OCI-LY1 (cell line): Measurements from ENCODE around the gene FMN1.

Experiments used
- EZH2 ChIP-seq: fragments of 200-600 bp; sonication (generic), shearing (Covaris generic); IDR thresholded peaks from 2 replicates; pipeline ENCODE4 v1.8.0; 2017; ENCODE audit warnings: borderline replicate concordance, mixed run types, mild to moderate bottlenecking, antibody characterized with exemption, low read length, moderate library complexity, mixed read lengths
- TF ChIP-seq, protein P1 (sequence below): fragments of 200-600 bp; sonication (generic), shearing (Covaris generic); IDR thresholded peaks from 2 replicates; pipeline ENCODE4 v1.5.1; 2017; ENCODE audit warnings: mild to moderate bottlenecking, antibody characterized with exemption, low read length, moderate library complexity, mixed read lengths

- TF ChIP-seq, protein P1, sequence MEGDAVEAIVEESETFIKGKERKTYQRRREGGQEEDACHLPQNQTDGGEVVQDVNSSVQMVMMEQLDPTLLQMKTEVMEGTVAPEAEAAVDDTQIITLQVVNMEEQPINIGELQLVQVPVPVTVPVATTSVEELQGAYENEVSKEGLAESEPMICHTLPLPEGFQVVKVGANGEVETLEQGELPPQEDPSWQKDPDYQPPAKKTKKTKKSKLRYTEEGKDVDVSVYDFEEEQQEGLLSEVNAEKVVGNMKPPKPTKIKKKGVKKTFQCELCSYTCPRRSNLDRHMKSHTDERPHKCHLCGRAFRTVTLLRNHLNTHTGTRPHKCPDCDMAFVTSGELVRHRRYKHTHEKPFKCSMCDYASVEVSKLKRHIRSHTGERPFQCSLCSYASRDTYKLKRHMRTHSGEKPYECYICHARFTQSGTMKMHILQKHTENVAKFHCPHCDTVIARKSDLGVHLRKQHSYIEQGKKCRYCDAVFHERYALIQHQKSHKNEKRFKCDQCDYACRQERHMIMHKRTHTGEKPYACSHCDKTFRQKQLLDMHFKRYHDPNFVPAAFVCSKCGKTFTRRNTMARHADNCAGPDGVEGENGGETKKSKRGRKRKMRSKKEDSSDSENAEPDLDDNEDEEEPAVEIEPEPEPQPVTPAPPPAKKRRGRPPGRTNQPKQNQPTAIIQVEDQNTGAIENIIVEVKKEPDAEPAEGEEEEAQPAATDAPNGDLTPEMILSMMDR = no peak
- no peak for TF ChIP-seq EZH2
Observed at GRCh38 chr15:33190539-33190938, 4.0 kb downstream of the FMN1 start.
